Endothelial cell of umbilical vein (primary cell): ENCODE measurements around the gene FGF2. TPM values are rescaled to one million over a fixed set of nuclear protein-coding genes. Genes with fewer than 3 reads are reported as not detected.
A peak's percentile ranks its signal among the peaks of the same experiment; 100 is the strongest.

Experiments
- BruUV-seq: library from RNA; stranded (reverse); fragments of 400-500 nt; replicated peaks from 2 replicates; lab custom pipeline; 2021; lab: Mats Ljungman, UMichigan
- CTCF ChIA-PET: fragments of 300-600, 350-600 bp; sonication (Branson Sonifier 250); formaldehyde crosslinking; loops from one replicate; lab custom pipeline; 2021; ENCODE audit warnings: antibody characterized with exemption, inconsistent platforms; lab: Charles Lee
- POLR2A ChIA-PET: fragments of 300-600, 350-600 bp; sonication (Branson Sonifier 250); formaldehyde crosslinking; loops from one replicate; lab custom pipeline; 2021; ENCODE audit warnings: antibody characterized with exemption, inconsistent platforms; lab: Charles Lee
- DNase-seq: peaks from one replicate; pipeline ENCODE4 v3.0.0-alpha.2; 2011; ENCODE audit warnings: low read depth, low spot score
- FAIRE-seq: peaks from 2 replicates; lab custom pipeline; 2011; peaks lifted over from hg19 to GRCh38; lab: Jason Lieb, UNC
- H2AFZ ChIP-seq: 2 replicates; pipeline ENCODE4 v1.6.0; 2012; ENCODE audit warnings: low read depth, low read length, control low read depth, inconsistent platforms
- H3K27ac ChIP-seq: 2 replicates; pipeline ENCODE4 v1.5.1; 2011; ENCODE audit warnings: low read depth, mild to moderate bottlenecking, control low read depth, low read length, moderate library complexity; ENCODE audit not compliant: insufficient read depth
- H3K27me3 ChIP-seq, 2 experiments: 2 replicates each; pipeline versions ENCODE4 v1.6.0 to v1.6.1; 2011; ENCODE audit warnings: low read length in 2 of 2, mixed read lengths in 1 of 2; ENCODE audit not compliant: control insufficient read depth in 2 of 2, insufficient read depth in 2 of 2
- H3K36me3 ChIP-seq, 2 experiments: 2 replicates in 1 of 2; 3 replicates in 1 of 2; pipeline ENCODE4 v1.5.1; 2011; ENCODE audit warnings: low read length in 2 of 2, mild to moderate bottlenecking in 1 of 2, moderate library complexity in 1 of 2; ENCODE audit not compliant: control insufficient read depth in 2 of 2, insufficient read depth in 2 of 2; ENCODE audit errors: extremely low read depth in 1 of 2
- H3K4me1 ChIP-seq: 3 replicates; pipeline ENCODE4 v1.5.1; 2011; ENCODE audit warnings: mild to moderate bottlenecking, low read length; ENCODE audit not compliant: control insufficient read depth, insufficient read depth; ENCODE audit errors: extremely low read depth
- H3K4me2 ChIP-seq: 2 replicates; pipeline ENCODE4 v1.6.1; 2011; ENCODE audit warnings: low read length, control low read depth, mixed read lengths; ENCODE audit not compliant: insufficient read depth
- H3K4me3 ChIP-seq, 3 experiments: fragments of 200-600 bp in 1 of 3; sonication (generic), shearing (Covaris generic) in 1 of 3; replicated peaks in 1 of 3; 2 replicates each; pipeline ENCODE4 v1.5.1; 2011 to 2016; ENCODE audit warnings: control low read depth in 3 of 3, low read length in 3 of 3, mild to moderate bottlenecking in 2 of 3, inconsistent platforms in 1 of 3, low read depth in 1 of 3, moderate library complexity in 1 of 3; ENCODE audit not compliant: insufficient read depth in 1 of 3
- H3K79me2 ChIP-seq: 2 replicates; pipeline ENCODE4 v1.6.0; 2012; ENCODE audit warnings: low read length, inconsistent platforms; ENCODE audit not compliant: control insufficient read depth, insufficient read depth
- H3K9ac ChIP-seq: replicated peaks from 2 replicates; pipeline ENCODE3; 2011; ENCODE audit warnings: low read length, control low read depth; ENCODE audit not compliant: insufficient read depth; ENCODE audit errors: extremely low read depth
- H3K9me1 ChIP-seq: replicated peaks from 3 replicates; pipeline ENCODE4 v1.6.0; 2011; ENCODE audit warnings: mild to moderate bottlenecking, low read length; ENCODE audit not compliant: control insufficient read depth, insufficient read depth; ENCODE audit errors: extremely low read depth
- H3K9me3 ChIP-seq: replicated peaks from 2 replicates; pipeline ENCODE4 v1.5.1; 2012; ENCODE audit warnings: low read length, inconsistent platforms; ENCODE audit not compliant: control insufficient read depth, insufficient read depth
- H4K20me1 ChIP-seq: replicated peaks from 2 replicates; pipeline ENCODE3; 2011; ENCODE audit warnings: mild to moderate bottlenecking, low read length; ENCODE audit not compliant: control insufficient read depth, insufficient read depth; ENCODE audit errors: extremely low read depth
- GATA2 ChIP-seq: IDR thresholded peaks from 2 replicates; pipeline ENCODE4 v1.7.0; 2011; ENCODE audit warnings: low read depth, mild to moderate bottlenecking, moderate library complexity, mixed read lengths, low read length; ENCODE audit not compliant: insufficient read length, insufficient read depth
- POLR2A ChIP-seq: IDR thresholded peaks from 2 replicates; pipeline ENCODE4 v1.6.1; 2012; ENCODE audit warnings: low read depth, mild to moderate bottlenecking, control low read depth, low read length
- POLR2AphosphoS5 ChIP-seq: IDR thresholded peaks from 2 replicates; pipeline ENCODE4 v1.6.1; 2012; ENCODE audit warnings: low read depth, mild to moderate bottlenecking, control low read depth, low read length, moderate library complexity; ENCODE audit not compliant: insufficient read depth
- dilution Hi-C: fragments of 300-500 bp; cut with MboI; formaldehyde crosslinking; loops from one replicate; pipeline ENCODE4 v1.15.0; 2019; ENCODE audit warnings: low sequenced_read_pairs; ENCODE audit not compliant: extremely low pct_ligation_motif_present
- intact Hi-C: fragments of 100-400 bp; cut with micrococcal nuclease; formaldehyde crosslinking; loops from one replicate; pipeline ENCODE4 v1.10.0; 2022
- polyA plus RNA-seq, 4 experiments: library from polyadenylated mRNA; depleted of rRNA in 3 of 4; stranded (reverse) in 3 of 4; unstranded in 1 of 4; fragments of >200 nt; gene quantifications; 2 replicates each; pipeline versions ENCODE4 v1.2.1 to v1.2.3, GENCODE V29; 2011 to 2012; ENCODE audit warnings: missing spikeins in 1 of 4
- total RNA-seq: library from RNA; stranded (reverse); gene quantifications from 2 replicates; pipeline ENCODE4 v1.2.3, GENCODE V29; 2021
- TF ChIP-seq, protein P1 (sequence below), 2 donors: IDR thresholded peaks; 1 replicate in 1 of 2; 2 replicates in 1 of 2; pipeline ENCODE4 v1.5.1; 2011; ENCODE audit warnings: low read length in 2 of 2, mild to moderate bottlenecking in 2 of 2, moderate library complexity in 2 of 2, control low read depth in 1 of 2, inconsistent platforms in 1 of 2, low read depth in 1 of 2; ENCODE audit not compliant: insufficient read depth in 1 of 2; ENCODE audit errors: extremely low read depth in 1 of 2

FGF2 gene
- total and polyA plus RNA-seq, 2 donors (not counting 3 experiments of a cell fraction or from before 2014, with no cell fraction given): 4.6 to 23.9 TPM

DNA sequence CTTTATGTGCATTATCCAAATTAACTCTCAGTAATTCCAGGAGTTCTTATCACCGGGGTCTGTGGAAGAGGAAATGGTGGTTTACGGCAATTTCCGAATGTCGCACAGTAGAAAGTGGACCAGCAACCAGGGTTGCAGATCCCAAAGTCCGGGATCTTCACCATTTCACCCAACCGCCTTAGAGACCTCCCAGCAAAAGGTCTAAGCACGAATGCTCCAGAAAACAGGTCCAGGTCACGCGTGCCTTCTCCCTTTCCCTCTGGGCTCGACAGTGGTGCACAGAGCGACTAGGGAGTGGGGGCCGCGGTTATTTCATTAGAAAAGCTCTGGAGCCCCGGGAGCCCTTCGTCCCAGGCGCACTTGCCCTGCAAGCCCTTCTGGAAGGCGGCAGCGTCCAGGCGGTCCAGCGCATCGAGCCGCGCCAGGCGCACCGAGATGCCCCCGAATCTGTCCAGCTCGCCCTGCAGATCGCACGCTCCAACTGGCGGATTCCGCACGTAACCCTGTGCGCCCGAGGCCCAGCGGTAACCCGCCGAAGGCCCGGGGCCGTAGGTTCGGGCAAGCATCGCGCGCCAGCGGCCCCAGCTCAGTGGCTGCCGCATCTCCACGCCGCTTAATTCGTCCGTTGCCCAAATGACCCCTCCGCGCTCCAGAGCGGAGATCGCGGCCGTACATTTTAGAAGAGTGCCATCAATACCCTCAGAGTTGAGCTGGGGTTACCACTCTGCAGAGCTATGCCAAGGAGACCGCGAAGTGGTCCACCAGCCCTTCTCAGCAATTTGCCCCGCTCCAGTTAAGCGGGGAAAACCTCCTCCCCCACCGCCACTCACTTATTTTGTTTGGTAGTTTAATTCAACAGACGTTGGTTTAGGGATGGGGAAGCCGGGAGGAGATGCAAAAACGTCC is 95.6 kb downstream of the FGF2 start, which contains the start of gene NUDT6:
Gene NUDT6, minus strand, starts transcription at position 627 of the 906 bp plus-strand sequence. Its CDS starts 25 bp downstream, at position 602.
- CTCF ChIA-PET: interaction anchor here (1.0 to 5.0 kb wide), 10 partner anchors 8 to 320 kb away, joined by 3 to 48 read pairs (median 5); partner anchors contain the start of gene BBS12
- peaks cover 27% of the 10 kb centered on the region for H3K79me2 ChIP-seq
- BruUV-seq: no TSS peak
- H3K27ac ChIP-seq: peak within 1 kb of the TSS; percentile 26
- no peaks in the 10 kb centered on the region for H3K9me3 ChIP-seq
- H3K27me3 ChIP-seq: no peaks in the 10 kb centered on the region
- H3K4me2 ChIP-seq: peak within 1 kb of the TSS; percentile 95
- POLR2A ChIA-PET: interaction anchor here (0.6 to 1.3 kb wide), 3 partner anchors 64 to 164 kb away, joined by 3 read pairs; no protein-coding TSS in a partner anchor
- H3K4me3 ChIP-seq: peak within 1 kb of the TSS; percentile 75 to 90 (median 81)
- dilution Hi-C loops: loop anchor here (25.0 kb wide), 1 partner anchor 160 kb away; no protein-coding TSS in a partner anchor
- no peaks in the 10 kb centered on the region for H3K36me3 ChIP-seq
- H4K20me1 ChIP-seq: no peaks in the 10 kb centered on the region
- peak; percentile 75 for FAIRE-seq
- H2AFZ ChIP-seq: peak within 1 kb of the TSS; percentile 88
- peak; percentile 70 for DNase-seq
- H3K4me1 ChIP-seq: peaks cover 22% of the 10 kb centered on the region
- no peaks in the 10 kb centered on the region for H3K9me1 ChIP-seq
- intact Hi-C loops: loop anchor here (2.0 to 5.0 kb wide), 4 partner anchors 163 to 970 kb away; partner anchors contain the start of genes BBS12 and TRPC3
- peak within 1 kb of the TSS; percentile 75 for H3K9ac ChIP-seq
- TF ChIP-seq, protein P1, sequence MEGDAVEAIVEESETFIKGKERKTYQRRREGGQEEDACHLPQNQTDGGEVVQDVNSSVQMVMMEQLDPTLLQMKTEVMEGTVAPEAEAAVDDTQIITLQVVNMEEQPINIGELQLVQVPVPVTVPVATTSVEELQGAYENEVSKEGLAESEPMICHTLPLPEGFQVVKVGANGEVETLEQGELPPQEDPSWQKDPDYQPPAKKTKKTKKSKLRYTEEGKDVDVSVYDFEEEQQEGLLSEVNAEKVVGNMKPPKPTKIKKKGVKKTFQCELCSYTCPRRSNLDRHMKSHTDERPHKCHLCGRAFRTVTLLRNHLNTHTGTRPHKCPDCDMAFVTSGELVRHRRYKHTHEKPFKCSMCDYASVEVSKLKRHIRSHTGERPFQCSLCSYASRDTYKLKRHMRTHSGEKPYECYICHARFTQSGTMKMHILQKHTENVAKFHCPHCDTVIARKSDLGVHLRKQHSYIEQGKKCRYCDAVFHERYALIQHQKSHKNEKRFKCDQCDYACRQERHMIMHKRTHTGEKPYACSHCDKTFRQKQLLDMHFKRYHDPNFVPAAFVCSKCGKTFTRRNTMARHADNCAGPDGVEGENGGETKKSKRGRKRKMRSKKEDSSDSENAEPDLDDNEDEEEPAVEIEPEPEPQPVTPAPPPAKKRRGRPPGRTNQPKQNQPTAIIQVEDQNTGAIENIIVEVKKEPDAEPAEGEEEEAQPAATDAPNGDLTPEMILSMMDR (IDR thresholded peaks at IDR 0.05; ENCODE audit: extremely low read depth in 1 of 2, insufficient read depth in 1 of 2, low read depth in 1 of 2, low read length in 2 of 2): no peak
- TF ChIP-seq GATA2 (peak; percentile 28), POLR2AphosphoS5 (peak; percentile 69), POLR2A (peak; percentile 76)
